Measurements from ENCODE around the gene ORC3.

DNA sequence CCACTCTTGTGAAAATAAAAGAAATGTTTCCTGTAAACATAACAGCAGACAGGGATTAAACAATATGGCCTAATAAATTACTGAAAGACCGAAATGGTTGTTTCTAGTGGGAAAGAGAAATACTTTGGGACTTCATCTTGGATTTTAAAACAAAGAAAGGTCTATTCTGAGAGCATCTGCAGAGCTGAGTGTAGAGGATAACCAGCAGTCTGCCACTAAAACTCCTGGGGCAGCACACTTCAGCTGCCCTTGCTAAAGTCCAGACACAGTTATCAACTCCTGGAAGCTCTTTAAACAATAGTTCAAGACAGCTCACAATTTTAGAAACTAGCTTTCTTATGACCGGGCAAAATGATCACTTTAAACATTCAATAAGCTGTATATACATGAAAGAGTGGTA is 73.5 kb downstream of the ORC3 start:
- TF ChIP-seq, protein P1, sequence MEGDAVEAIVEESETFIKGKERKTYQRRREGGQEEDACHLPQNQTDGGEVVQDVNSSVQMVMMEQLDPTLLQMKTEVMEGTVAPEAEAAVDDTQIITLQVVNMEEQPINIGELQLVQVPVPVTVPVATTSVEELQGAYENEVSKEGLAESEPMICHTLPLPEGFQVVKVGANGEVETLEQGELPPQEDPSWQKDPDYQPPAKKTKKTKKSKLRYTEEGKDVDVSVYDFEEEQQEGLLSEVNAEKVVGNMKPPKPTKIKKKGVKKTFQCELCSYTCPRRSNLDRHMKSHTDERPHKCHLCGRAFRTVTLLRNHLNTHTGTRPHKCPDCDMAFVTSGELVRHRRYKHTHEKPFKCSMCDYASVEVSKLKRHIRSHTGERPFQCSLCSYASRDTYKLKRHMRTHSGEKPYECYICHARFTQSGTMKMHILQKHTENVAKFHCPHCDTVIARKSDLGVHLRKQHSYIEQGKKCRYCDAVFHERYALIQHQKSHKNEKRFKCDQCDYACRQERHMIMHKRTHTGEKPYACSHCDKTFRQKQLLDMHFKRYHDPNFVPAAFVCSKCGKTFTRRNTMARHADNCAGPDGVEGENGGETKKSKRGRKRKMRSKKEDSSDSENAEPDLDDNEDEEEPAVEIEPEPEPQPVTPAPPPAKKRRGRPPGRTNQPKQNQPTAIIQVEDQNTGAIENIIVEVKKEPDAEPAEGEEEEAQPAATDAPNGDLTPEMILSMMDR (IDR thresholded peaks at IDR 0.05; ENCODE audit: low read depth, low read length): no peak
- no peak for TF ChIP-seq POLR2A (IDR thresholded peaks at IDR 0.05; ENCODE audit: extremely low read depth, insufficient read length)

Data from NB4 (cell line).